ENCODE data around the gene SPDYE1.

Gene SPDYE1

DNA sequence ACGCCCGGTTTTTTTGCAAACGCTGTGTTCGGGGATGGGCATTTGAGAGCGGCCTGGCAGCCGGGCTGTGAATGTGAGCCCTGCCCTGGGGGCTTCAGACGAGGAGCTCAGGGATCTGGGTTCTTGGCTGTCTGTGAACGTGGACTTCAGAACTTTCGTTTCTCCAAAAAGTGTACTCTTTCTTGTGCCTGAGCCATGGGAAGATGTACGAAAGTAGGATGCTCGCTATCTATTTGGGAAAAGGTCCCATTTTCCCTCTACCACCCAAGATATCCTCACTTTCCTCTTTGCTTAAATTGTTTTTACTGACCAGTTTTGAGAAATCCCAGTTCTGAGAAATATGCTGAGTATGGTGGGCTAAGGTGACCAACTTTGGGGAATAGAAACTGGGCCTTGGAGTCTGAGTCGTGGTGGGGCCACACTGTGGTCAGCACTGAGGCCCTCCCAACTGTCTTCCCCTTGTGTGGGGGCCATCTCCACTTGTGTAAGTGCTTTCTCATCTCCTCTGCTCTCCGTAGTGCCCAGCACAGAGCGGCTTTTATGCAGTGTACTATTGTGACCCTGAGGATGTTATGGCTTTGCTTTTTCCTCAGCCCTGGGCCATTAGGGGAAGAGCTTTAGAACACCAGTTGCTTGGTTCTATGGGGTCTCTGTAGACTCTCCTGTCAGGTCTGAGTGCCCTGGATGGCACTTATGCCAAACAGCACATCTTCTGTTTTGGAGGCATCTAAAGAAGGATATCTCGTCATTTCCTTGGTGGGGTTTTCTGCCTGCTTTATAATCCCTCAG, 47.7 kb downstream of the SPDYE1 start:
- DNase-seq, result no peak

DNA sequence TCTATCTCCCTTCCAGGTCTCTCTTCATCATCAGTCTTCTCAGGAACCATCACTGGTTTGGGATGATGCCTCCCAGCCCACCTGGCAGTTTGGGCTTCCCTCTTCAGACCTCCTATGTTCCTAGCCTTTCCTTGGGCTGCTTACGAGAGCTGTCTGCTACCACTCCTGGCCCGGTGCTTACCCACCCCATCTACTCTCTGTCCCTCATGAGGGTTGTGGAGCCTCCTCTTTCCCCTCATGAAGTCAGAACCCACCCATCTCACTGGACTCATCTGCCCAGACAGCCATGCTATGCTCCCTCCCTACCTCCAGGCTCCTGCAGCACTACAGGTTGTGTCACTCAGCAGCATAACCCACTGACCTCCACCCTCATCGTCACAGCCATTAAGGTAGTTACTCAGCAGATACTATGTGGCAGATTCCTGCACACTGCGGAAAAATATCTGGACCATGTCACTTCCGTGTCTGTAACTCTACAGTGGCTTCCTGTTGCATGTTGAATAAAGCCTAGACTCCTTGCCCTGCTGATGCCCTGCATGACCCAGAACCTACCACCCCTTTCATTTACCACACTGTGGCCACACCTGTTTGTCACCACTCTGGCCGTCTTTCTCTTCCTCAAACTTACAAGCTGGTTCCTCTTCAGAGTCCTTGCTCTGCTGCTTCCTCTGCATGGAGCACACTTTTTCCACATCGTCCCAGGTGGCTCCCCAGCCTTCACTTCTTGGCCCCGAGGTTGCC, 48.8 kb downstream of the SPDYE1 start:
- DNase-seq, result peak in 1 of 2 donors; percentile 23

DNA sequence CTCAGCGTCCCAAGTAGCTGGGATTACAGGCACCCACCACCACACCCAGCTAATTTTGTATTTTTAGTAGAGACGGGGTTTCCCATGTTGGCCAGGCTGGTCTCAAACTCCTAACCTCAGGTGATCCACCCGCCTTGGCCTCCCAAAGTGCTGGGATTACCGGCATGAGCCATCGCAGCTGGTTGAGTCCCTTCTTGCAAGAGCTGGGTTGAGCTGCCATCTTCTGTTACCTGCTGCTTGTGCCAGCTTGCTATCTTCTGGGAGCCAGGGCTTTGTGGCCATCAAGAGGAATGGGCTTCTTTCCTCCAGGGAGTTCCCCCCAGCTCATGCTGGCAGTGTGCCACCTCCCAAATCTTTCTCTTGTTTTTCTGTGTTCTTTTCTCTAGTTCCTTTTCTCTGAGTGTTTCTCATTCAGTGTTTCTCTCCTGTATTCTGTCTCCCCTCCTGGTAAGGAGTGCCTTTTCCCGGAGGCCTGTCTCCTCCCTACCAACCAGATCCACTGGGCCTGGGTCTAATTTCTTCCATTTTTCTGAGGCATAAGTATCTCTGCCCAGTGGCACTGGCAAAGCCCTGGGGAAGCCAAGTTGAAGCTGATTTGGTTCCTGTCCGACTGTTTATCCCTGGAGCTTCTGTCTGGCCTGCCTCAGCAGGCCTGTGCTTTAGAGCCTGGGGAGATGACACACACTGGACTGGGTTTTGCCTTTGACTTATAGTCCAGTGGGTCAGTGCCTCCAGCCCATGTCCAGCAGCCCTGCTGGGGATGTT, 50.5 kb downstream of the SPDYE1 start:
- DNase-seq, result no peak

DNA sequence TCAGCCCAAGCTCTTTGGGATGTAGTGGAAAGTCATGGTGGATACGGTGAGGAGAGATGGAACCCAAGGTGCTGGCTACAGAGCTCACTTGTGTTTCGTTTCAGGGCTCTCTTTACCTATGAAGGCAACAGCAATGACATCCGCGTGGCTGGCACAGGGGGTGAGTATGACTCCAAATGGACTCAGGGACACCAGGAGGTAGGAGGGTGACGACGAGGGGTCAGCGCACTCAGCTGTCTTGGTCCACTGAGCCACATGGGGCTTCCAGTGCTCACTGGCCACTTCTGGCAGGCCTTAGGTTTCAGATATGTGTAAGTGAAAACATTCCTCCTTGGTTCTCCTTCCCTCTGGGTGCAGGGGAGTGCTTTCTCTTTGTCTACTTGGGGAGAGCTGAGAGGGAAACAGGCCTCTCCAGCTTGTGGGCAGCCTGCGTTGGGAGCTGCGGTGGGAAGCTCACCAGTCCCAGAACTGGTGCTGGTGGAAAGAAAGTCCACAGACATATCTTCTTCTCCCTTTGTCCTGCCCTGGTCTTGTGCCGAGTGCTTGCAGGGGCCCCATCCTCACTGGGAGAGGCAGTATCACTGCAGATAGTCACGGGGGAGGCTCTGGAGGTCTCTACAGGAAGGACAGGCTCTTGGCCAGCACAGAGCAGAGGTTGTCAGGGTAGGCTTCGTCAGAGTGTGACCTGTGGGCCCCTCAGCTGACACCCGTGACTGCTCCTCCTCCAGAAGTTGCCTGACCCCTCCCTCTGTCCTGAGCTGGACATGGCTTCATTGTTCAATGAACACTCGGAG, 52.6 kb downstream of the SPDYE1 start:
- DNase-seq, result no peak

GRCh38 chr7:44050915-44051560, 53.3 kb downstream of the SPDYE1 start:
- DNase-seq, result no peak

- DNase-seq, result no peak
Observed at GRCh38 chr7:44051611-44052220, 54.0 kb downstream of the SPDYE1 start.

DNA sequence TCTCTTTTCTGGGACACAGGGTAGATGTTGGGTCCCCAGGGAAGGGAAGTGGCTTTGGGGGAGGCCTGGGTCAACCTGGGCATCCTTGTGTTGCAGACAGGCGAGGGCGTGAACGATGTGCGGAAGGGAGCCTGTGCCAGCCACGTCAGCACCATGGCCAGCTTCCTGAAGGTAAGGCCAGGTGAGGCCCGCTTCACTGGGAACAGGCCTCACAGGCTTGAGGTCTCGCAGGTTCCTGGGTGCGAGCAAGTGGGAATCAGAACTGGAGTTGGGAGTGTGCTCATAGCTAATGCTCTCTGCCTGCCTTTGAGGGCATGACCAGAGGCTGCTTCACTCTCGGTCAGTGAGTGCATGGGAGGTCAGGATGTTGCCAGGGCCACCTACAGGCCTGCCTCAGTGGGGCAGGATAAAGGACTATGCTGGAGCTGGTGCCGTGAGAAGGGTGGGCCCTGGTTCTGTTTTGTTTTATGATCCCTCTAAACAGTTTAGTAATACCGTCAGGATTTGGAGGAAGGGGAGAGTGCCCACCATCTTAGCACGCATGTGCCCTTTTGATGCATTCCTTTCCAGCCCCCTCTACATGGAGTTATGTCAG, 55.2 kb downstream of the SPDYE1 start:
- no peak for DNase-seq

DNA sequence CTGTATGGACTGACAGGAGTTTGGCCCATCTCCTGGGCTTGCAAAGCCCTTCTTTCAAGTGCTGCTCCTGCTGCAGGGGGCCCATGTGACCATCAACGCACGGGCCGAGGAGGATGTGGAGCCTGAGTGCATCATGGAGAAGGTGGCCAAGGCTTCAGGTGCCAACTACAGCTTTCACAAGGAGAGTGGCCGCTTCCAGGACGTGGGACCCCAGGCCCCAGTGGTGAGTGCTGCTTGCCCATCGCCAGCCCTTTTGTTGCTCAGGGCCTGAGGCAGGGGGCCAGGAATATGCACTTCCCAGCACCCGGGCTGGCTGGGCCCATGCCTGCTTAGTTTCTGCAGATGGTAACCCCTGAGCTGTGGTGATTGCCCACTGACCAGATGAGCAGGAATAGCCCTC, 59.0 kb downstream of the SPDYE1 start:
- no peak for DNase-seq

GRCh38 chr7:44057181-44057848, 59.6 kb downstream of the SPDYE1 start:
- DNase-seq, result no peak

DNA sequence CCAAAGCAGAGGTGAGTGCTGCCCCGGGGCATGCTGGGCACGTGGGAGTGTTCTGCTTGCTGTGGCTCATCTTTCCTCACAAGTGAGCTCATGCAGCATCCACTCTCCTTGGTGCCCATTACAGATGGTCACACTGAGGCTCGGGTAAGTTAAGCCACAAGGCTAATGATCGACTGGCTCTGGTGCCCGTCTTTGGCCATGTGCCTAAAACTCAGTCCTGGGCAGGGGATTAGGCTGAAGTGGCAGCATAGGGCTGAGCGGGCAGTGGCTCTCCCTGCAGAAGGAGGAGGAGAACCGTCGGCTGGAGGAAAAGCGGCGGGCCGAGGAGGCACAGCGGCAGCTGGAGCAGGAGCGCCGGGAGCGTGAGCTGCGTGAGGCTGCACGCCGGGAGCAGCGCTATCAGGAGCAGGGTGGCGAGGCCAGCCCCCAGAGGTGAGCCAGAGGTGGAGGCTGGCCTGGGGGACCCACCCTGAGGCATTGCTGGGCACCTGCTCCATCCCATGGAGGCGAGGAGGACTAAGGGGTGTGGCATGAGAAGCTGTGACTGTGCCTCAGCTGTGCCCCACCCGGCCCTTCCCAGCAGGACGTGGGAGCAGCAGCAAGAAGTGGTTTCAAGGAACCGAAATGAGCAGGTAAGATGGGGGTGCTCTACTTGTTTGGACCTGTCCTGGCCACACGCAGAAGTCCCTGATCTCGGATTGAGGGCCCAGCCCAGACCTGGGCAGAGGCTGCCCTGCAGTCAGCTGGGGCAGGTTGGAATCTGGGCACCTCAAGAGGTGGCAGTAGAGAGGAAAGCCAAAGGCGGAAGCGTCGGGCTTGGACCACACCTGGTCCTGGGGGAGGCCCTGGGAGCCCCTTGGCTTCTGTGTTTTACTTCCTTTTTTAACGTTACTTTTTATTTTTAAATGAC, 60.4 kb downstream of the SPDYE1 start:
- DNase-seq, result no peak

- DNase-seq, result no peak
Observed at GRCh38 chr7:44058759-44059218, 61.1 kb downstream of the SPDYE1 start.

DNA sequence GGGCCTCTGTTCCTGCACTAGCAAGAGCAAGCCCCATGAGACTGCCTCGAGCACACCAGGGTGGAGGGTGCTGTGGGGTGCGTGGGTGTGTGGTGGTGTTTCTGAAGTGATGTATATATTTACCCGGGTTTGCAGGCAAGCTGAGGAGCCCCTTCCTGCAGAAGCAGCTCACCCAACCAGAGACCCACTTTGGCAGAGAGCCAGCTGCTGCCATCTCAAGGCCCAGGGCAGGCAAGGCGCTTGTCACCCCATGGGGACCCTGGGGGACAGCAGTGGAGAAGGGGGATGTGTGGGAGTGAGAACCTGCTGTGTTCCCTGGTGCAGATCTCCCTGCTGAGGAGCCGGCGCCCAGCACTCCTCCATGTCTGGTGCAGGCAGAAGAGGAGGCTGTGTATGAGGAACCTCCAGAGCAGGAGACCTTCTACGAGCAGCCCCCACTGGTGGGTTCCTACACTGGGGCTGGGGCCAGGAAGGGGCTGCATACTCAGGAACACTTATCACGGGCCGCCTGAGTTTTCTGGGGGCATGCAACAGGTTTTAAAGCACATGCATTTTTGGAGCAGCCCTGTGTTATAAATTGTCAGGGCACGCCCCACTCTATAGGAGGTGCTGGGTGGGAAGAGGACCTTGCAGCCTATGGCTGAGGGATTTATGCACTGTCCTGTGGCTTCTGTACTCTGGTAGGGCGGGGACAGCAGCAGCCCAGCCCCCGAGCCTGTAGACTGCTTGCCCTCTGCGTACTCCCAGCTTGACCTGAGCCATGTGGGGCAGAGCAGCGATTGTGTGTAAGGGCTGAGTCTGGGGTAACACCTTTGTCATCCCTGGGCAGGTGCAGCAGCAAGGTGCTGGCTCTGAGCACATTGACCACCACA, 61.8 kb downstream of the SPDYE1 start:
- DNase-seq, result no peak

Measured in bone marrow (tissue), 2 donors.